G401 (cell line): ENCODE results near the gene NPIPB5. TPM values are rescaled to one million over a fixed set of nuclear protein-coding genes. Genes with fewer than 3 reads are reported as not detected.
"Not testable (repeated sequence)": the region's sequence is repeated elsewhere in the genome, so short reads cannot be mapped to it uniquely, and the experiment has no call there.

Experiments used
- DNase-seq: peaks from one replicate; pipeline ENCODE4 v3.0.0-alpha.2; 2015; ENCODE audit warnings: low spot score
- in situ Hi-C: cut with HindIII; loops from 2 replicates; pipeline ENCODE4 v1.10.0; 2016; ENCODE audit warnings: low sequenced_read_pairs, mixed read lengths
- total RNA-seq: library from RNA; depleted of rRNA; stranded (reverse); fragments of >200 nt; shearing (Covaris generic); gene quantifications from 2 replicates; pipeline ENCODE4 v1.2.3, GENCODE V29; 2014; rRNA removed

The NPIPB5 gene
- 10.7 and 19.4 TPM in 2 replicates for total RNA-seq

- in situ Hi-C loops: not testable (repeated sequence)
Measured at GRCh38 chr16:22510591-22510990, at the start of gene NPIPB5. NPIPB5 (plus strand) TSS chr16:22510891; CDS start chr16:22513802, 2,911 bp downstream.

GRCh38 chr16:22468846-22469245 is 41.8 kb upstream of the NPIPB5 start:
- DNase-seq, in situ Hi-C loops: not testable (repeated sequence)

More at GRCh38 chr16:22510591-22510990, at the start of gene NPIPB5:
- not testable (repeated sequence) for DNase-seq

GRCh38 chr16:22537996-22538395 is 27.3 kb downstream of the NPIPB5 start:
- in situ Hi-C loops, DNase-seq: not testable (repeated sequence)

DNA sequence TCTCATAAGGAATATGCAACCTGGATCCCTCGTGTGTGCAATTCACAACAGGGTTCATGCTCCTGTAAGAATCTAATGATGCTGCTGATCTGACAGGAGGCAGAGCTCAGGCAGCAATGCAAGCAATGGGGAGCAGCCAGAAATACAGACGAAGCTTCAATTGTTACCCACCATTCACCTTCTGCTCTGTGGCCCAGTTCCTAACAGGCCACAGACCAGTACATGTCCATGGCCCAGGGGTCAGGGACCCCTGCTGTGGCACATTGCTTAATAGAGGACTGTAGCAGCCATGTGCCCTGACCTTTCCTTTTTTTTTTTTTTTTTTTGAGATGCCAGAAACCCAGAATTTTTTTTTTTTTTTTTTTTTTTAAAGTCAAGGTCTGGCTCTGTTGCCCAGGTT is 34.1 kb downstream of the NPIPB5 start:
- in situ Hi-C loops, DNase-seq: not testable (repeated sequence)

DNA sequence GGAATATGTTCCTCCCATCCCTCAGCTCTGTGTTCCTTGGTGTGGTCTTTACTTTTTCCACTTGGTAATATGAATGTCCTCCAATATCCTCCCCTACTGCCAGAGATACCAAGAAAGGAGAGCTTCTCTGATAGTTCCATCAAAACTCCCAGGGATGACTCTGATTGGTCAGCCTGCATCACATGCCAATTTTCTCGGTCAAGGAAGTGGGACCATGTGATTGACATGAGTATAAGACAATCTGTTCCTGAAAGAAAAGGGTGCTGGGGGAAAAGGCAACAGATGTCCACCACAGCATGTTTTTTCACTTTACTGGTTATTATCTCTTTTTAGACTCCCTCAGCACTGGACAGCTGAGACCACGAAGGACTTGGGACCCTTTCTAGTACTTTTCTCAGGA is 35.9 kb downstream of the NPIPB5 start:
- in situ Hi-C loops, DNase-seq: not testable (repeated sequence)

- in situ Hi-C loops: not testable (repeated sequence)
Measured at GRCh38 chr16:22547170-22547765, 36.6 kb downstream of the NPIPB5 start.

GRCh38 chr16:22549853-22550252 is 39.2 kb downstream of the NPIPB5 start:
- DNase-seq, in situ Hi-C loops: not testable (repeated sequence)

More at GRCh38 chr16:22547170-22547765, 36.6 kb downstream of the NPIPB5 start:
- not testable (repeated sequence) for DNase-seq

GRCh38 chr16:22551143-22551542 is 40.5 kb downstream of the NPIPB5 start:
- in situ Hi-C loops: not testable (repeated sequence)

GRCh38 chr16:22551651-22552050 is 41.0 kb downstream of the NPIPB5 start:
- DNase-seq, in situ Hi-C loops: not testable (repeated sequence)

More at GRCh38 chr16:22551143-22551542, 40.5 kb downstream of the NPIPB5 start:
- DNase-seq: not testable (repeated sequence)

DNA sequence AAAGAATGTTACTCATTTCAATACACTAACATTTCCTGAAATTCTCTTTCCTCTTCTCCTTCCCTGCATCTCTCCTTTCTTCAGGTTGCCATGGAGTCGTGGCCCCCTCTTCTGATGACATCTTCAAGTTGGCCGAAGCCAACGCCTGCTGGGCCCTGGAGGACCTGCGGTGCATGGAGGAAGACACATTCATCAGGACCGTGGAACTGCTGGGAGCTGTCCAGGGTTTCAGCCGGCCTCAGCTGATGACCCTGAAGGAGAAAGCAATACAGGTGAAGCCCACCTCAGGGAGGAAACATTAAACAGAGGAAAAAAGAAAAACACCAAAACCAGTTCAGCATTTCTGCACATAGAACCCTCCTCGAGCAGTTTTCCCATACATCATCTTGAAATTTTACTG is 46.1 kb downstream of the NPIPB5 start:
- DNase-seq, in situ Hi-C loops: not testable (repeated sequence)

Other genes with a start within 250 kb of the NPIPB5 start
- 37.7 and 54.2 TPM in 2 replicates for gene POLR3E, start 213.5 kb upstream of the NPIPB5 start, total RNA-seq
- 22.6 and 33.2 TPM in 2 replicates for gene CDR2, start 136.3 kb upstream of the NPIPB5 start, total RNA-seq